WTC11 (cell line): Measurements from ENCODE around the gene ATPAF2. TPM values are rescaled to one million over a fixed set of nuclear protein-coding genes. Genes with fewer than 3 reads are reported as not detected.

ENCODE experiments used
- ATAC-seq: fragments of 200-7000 bp; cut with Tn5 transposase; 2 replicates; pipeline ENCODE4 v1.10.0; 2021; ENCODE audit warnings: mild to moderate bottlenecking, moderate library complexity
- CTCF ChIA-PET: fragments of 300-600 bp; sonication (Branson Sonifier 250); formaldehyde crosslinking; loops from one replicate; lab custom pipeline; 2021; ENCODE audit warnings: antibody characterized with exemption; lab: Charles Lee
- POLR2A ChIA-PET: fragments of 350-600 bp; sonication (Branson Sonifier 250); formaldehyde crosslinking; loops from one replicate; lab custom pipeline; 2021; ENCODE audit warnings: antibody characterized with exemption; lab: Charles Lee
- DNase-seq: peaks from one replicate; pipeline ENCODE4 v3.0.0; 2021; ENCODE audit warnings: low spot score
- H3K27ac Mint-ChIP-seq: 2 replicates; pipeline ENCODE4 v1.8.0; 2021; ENCODE audit warnings: mixed read lengths
- H3K27me3 Mint-ChIP-seq: 2 replicates; pipeline ENCODE4 v1.8.0; 2021; ENCODE audit warnings: low read depth, mild to moderate bottlenecking, moderate library complexity, mixed read lengths
- H3K36me3 Mint-ChIP-seq: 2 replicates; pipeline ENCODE4 v1.8.0; 2021; ENCODE audit warnings: mixed read lengths
- H3K4me1 Mint-ChIP-seq: 2 replicates; pipeline ENCODE4 v1.8.0; 2022; ENCODE audit warnings: mixed read lengths
- H3K4me3 Mint-ChIP-seq: 2 replicates; pipeline ENCODE4 v1.8.0; 2021; ENCODE audit warnings: mild to moderate bottlenecking, moderate library complexity, mixed read lengths
- H3K9me3 Mint-ChIP-seq: 2 replicates; pipeline ENCODE4 v1.8.0; 2021; ENCODE audit warnings: mixed read lengths
- ATF3 ChIP-seq: sonication (generic); formaldehyde crosslinking; conservative IDR thresholded peaks from 2 replicates; pipeline ENCODE4 v1.8.1; 2022; ENCODE audit warnings: mild to moderate bottlenecking, missing genetic modification reagents
- ELF4 ChIP-seq: sonication (generic); formaldehyde crosslinking; IDR thresholded peaks from 2 replicates; pipeline ENCODE4 v1.8.1; 2022; ENCODE audit warnings: low read depth, mild to moderate bottlenecking, moderate library complexity, missing genetic modification reagents
- EMX1 ChIP-seq: fragments of 250-450 bp; sonication (Bioruptor Pico); IDR thresholded peaks from 2 replicates; pipeline ENCODE4 v1.8.0; 2021; ENCODE audit warnings: mild to moderate bottlenecking
- ETV6 ChIP-seq: sonication (generic); formaldehyde crosslinking; IDR thresholded peaks from 2 replicates; pipeline ENCODE4 v1.8.1; 2022; ENCODE audit warnings: mild to moderate bottlenecking, missing genetic modification reagents
- FOXK1 ChIP-seq: sonication (generic); formaldehyde crosslinking; IDR thresholded peaks from 2 replicates; pipeline ENCODE4 v1.8.0; 2022; ENCODE audit warnings: mild to moderate bottlenecking, moderate library complexity, missing genetic modification reagents
- FOXP1 ChIP-seq: sonication (generic); formaldehyde crosslinking; IDR thresholded peaks from 2 replicates; pipeline ENCODE4 v1.8.0; 2022; ENCODE audit warnings: missing genetic modification reagents, mild to moderate bottlenecking, moderate library complexity, borderline replicate concordance
- GTF2I ChIP-seq: fragments of 250-450 bp; sonication (Bioruptor Pico); conservative IDR thresholded peaks from 2 replicates; pipeline ENCODE4 v1.4.0; 2021; ENCODE audit warnings: mild to moderate bottlenecking
- IRF1 ChIP-seq: sonication (generic); formaldehyde crosslinking; IDR thresholded peaks from 2 replicates; pipeline ENCODE4 v1.8.0; 2023; ENCODE audit warnings: missing genetic modification reagents
- MYBL2 ChIP-seq: sonication (generic); formaldehyde crosslinking; IDR thresholded peaks from 2 replicates; pipeline ENCODE4 v1.8.1; 2023; ENCODE audit warnings: mild to moderate bottlenecking, moderate library complexity, missing genetic modification reagents
- TEAD4 ChIP-seq: sonication (generic); formaldehyde crosslinking; IDR thresholded peaks from 2 replicates; pipeline ENCODE4 v1.8.0; 2022; ENCODE audit warnings: mild to moderate bottlenecking, missing genetic modification reagents
- ZBTB21 ChIP-seq: sonication (generic); formaldehyde crosslinking; IDR thresholded peaks from 2 replicates; pipeline ENCODE4 v1.8.1; 2023; ENCODE audit warnings: mild to moderate bottlenecking, missing genetic modification reagents, borderline replicate concordance
- total RNA-seq: library from RNA; stranded (reverse); gene quantifications from 3 replicates; pipeline ENCODE4 v1.2.3, GENCODE V29; 2021
- TF ChIP-seq, protein P1 (sequence below): sonication (generic); formaldehyde crosslinking; IDR thresholded peaks from 2 replicates; pipeline ENCODE4 v1.8.0; 2022; ENCODE audit warnings: missing genetic modification reagents
- TF ChIP-seq, protein P2 (sequence below): fragments of 250-450 bp; sonication (Bioruptor Pico); IDR thresholded peaks from 2 replicates; pipeline ENCODE4 v1.8.0; 2021; ENCODE audit warnings: mild to moderate bottlenecking
- TF ChIP-seq, protein P3 (sequence below): sonication (generic); formaldehyde crosslinking; IDR thresholded peaks from 2 replicates; pipeline ENCODE4 v1.8.1; 2023; ENCODE audit warnings: mild to moderate bottlenecking, missing genetic modification reagents, moderate library complexity
- TF ChIP-seq, protein P4 (sequence below): sonication (generic); formaldehyde crosslinking; IDR thresholded peaks from 2 replicates; pipeline ENCODE4 v1.8.0; 2023; ENCODE audit warnings: missing genetic modification reagents, mild to moderate bottlenecking, borderline replicate concordance
- TF ChIP-seq, protein P5 (sequence below): fragments of 250-450 bp; sonication (Bioruptor Pico); conservative IDR thresholded peaks from 2 replicates; pipeline ENCODE4 v1.9.0; 2021; ENCODE audit warnings: mild to moderate bottlenecking

Gene ATPAF2
- total RNA-seq, 1 experiment from 2014 or later = 33.5 TPM

DNA sequence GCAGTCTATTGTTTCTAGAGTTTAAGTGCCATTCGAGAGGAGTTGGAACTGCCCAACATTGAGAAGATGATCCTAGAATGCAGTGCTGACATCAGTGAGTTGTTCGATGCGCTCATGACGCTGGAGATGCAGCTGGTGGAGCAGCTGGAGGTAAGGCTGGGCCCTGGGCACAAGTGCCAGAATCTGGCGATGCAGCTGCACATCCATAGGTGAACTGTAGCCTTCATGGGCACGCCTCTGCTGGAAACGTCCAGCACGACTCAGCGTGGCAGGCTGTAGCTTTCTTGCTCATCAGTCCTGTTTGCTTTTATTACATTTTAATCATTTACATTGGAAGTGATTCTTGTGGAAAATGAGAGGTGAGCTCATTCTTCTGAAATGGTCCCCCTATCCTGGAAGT is 34.6 kb downstream of the ATPAF2 start:
- Mint-ChIP-seq H3K27ac (no peak overlapping the region), H3K4me1 (peaks cover 4% of the 10 kb centered on the region; the same call in 1 of the 2 replicates), H3K27me3 (no peaks in the 10 kb centered on the region), H3K36me3 (no peaks in the 10 kb centered on the region), H3K9me3 (no peaks in the 10 kb centered on the region), H3K4me3 (no peak overlapping the region)
- POLR2A ChIA-PET = no interaction called here
- no peak for ATAC-seq
- CTCF ChIA-PET = interaction anchor here (0.7 to 4.7 kb wide), 12 partner anchors 9 to 116 kb away, joined by 3 to 50 read pairs (median 4); partner anchors contain the start of genes ATPAF2, DRC3, GID4 and TOM1L2
- TF ChIP-seq FOXK1 (CRISPR knock-in tag) (no peak), FOXP1 (CRISPR knock-in tag) (no peak)
- no peak for DNase-seq

DNA sequence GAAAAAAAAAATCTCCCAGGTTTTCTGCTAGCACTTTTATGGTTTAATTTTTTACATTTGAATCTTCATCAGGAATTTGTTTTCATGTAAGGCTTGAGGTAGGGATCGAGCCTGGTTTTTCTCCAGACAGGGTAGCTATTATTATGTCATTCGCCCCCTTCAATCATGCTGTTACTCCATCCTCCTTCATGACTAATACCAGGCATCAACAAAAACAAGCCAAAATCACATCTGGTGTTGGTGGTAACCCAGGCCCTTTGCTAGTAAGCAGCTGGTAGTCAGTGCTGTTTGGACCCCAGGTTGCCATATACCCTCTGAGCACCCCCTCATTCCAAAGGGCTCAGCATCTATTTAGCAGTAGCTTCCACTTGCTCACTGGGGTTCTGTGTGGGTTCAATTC is 36.8 kb downstream of the ATPAF2 start:
- H3K27me3 Mint-ChIP-seq = no peaks in the 10 kb centered on the region
- no peak overlapping the region for H3K27ac Mint-ChIP-seq
- DNase-seq (no peak), ATAC-seq (no peak)
- H3K9me3 Mint-ChIP-seq = no peaks in the 10 kb centered on the region
- peaks cover 4% of the 10 kb centered on the region; the same call in 1 of the 2 replicates for H3K4me1 Mint-ChIP-seq
- CTCF ChIA-PET = interaction anchor here (1.4 kb wide), 1 partner anchor 505 kb away, joined by 3 read pairs; no protein-coding TSS in a partner anchor
- H3K4me3 Mint-ChIP-seq = no peak overlapping the region
- POLR2A ChIA-PET = no interaction called here
- TF ChIP-seq ELF4 (CRISPR knock-in tag) = no peak
- TF ChIP-seq, protein P1, sequence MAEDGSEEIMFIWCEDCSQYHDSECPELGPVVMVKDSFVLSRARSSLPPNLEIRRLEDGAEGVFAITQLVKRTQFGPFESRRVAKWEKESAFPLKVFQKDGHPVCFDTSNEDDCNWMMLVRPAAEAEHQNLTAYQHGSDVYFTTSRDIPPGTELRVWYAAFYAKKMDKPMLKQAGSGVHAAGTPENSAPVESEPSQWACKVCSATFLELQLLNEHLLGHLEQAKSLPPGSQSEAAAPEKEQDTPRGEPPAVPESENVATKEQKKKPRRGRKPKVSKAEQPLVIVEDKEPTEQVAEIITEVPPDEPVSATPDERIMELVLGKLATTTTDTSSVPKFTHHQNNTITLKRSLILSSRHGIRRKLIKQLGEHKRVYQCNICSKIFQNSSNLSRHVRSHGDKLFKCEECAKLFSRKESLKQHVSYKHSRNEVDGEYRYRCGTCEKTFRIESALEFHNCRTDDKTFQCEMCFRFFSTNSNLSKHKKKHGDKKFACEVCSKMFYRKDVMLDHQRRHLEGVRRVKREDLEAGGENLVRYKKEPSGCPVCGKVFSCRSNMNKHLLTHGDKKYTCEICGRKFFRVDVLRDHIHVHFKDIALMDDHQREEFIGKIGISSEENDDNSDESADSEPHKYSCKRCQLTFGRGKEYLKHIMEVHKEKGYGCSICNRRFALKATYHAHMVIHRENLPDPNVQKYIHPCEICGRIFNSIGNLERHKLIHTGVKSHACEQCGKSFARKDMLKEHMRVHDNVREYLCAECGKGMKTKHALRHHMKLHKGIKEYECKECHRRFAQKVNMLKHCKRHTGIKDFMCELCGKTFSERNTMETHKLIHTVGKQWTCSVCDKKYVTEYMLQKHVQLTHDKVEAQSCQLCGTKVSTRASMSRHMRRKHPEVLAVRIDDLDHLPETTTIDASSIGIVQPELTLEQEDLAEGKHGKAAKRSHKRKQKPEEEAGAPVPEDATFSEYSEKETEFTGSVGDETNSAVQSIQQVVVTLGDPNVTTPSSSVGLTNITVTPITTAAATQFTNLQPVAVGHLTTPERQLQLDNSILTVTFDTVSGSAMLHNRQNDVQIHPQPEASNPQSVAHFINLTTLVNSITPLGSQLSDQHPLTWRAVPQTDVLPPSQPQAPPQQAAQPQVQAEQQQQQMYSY = no peak
- TF ChIP-seq, protein P2, sequence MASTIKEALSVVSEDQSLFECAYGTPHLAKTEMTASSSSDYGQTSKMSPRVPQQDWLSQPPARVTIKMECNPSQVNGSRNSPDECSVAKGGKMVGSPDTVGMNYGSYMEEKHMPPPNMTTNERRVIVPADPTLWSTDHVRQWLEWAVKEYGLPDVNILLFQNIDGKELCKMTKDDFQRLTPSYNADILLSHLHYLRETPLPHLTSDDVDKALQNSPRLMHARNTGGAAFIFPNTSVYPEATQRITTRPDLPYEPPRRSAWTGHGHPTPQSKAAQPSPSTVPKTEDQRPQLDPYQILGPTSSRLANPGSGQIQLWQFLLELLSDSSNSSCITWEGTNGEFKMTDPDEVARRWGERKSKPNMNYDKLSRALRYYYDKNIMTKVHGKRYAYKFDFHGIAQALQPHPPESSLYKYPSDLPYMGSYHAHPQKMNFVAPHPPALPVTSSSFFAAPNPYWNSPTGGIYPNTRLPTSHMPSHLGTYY (CRISPR knock-in tag) = no peak
- TF ChIP-seq, protein P3, sequence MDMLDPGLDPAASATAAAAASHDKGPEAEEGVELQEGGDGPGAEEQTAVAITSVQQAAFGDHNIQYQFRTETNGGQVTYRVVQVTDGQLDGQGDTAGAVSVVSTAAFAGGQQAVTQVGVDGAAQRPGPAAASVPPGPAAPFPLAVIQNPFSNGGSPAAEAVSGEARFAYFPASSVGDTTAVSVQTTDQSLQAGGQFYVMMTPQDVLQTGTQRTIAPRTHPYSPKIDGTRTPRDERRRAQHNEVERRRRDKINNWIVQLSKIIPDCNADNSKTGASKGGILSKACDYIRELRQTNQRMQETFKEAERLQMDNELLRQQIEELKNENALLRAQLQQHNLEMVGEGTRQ (CRISPR knock-in tag) = no peak
- no peak for TF ChIP-seq EMX1
- TF ChIP-seq, protein P4, sequence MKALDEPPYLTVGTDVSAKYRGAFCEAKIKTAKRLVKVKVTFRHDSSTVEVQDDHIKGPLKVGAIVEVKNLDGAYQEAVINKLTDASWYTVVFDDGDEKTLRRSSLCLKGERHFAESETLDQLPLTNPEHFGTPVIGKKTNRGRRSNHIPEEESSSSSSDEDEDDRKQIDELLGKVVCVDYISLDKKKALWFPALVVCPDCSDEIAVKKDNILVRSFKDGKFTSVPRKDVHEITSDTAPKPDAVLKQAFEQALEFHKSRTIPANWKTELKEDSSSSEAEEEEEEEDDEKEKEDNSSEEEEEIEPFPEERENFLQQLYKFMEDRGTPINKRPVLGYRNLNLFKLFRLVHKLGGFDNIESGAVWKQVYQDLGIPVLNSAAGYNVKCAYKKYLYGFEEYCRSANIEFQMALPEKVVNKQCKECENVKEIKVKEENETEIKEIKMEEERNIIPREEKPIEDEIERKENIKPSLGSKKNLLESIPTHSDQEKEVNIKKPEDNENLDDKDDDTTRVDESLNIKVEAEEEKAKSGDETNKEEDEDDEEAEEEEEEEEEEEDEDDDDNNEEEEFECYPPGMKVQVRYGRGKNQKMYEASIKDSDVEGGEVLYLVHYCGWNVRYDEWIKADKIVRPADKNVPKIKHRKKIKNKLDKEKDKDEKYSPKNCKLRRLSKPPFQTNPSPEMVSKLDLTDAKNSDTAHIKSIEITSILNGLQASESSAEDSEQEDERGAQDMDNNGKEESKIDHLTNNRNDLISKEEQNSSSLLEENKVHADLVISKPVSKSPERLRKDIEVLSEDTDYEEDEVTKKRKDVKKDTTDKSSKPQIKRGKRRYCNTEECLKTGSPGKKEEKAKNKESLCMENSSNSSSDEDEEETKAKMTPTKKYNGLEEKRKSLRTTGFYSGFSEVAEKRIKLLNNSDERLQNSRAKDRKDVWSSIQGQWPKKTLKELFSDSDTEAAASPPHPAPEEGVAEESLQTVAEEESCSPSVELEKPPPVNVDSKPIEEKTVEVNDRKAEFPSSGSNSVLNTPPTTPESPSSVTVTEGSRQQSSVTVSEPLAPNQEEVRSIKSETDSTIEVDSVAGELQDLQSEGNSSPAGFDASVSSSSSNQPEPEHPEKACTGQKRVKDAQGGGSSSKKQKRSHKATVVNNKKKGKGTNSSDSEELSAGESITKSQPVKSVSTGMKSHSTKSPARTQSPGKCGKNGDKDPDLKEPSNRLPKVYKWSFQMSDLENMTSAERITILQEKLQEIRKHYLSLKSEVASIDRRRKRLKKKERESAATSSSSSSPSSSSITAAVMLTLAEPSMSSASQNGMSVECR (CRISPR knock-in tag) = no peak
- TF ChIP-seq ETV6 (CRISPR knock-in tag) = no peak
- no peak for TF ChIP-seq ATF3 (CRISPR knock-in tag)
- TF ChIP-seq, protein P5, sequence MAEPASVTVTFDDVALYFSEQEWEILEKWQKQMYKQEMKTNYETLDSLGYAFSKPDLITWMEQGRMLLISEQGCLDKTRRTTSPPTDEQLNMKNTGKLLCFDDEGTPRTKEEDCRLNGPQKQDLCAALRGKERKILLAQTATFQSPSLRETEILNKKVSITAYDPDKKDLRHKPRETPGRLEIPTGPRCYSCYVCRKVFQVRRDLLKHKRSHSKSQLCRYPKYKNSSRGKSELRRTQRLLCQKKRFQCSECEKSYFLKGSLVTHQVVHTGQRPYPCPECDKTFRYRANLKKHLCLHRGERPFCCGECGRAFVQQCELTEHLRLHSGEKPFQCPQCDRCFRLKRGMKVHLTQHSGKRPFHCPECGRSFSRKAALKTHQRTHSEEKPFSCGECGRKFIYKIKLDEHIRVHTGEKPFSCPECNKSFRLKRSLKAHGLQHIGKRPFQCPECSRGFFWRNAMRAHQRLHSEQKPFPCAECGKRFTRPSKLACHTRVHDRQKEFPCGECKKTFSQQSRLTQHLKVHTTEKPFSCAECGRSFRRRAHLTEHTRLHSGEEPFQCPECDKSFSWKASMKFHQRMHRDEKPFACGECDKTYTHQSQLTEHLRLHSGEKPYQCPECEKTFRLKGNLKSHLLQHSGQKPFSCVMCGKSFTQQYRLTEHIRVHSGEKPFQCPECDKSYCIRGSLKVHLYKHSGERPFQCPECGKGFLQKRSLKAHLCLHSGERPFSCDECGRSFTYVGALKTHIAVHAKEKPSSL (CRISPR knock-in tag) = no peak
- no peak for TF ChIP-seq MYBL2
- no peak for TF ChIP-seq ZBTB21
- no peak for TF ChIP-seq TEAD4
- TF ChIP-seq GTF2I (CRISPR knock-in tag) = no peak
- TF ChIP-seq IRF1 (CRISPR knock-in tag) = no peak
- H3K36me3 Mint-ChIP-seq = no peaks in the 10 kb centered on the region
